C4-2B (cell line): ENCODE data around the gene SIX2.
"Not testable (repeated sequence)": the region's sequence is repeated elsewhere in the genome, so short reads cannot be mapped to it uniquely, and the experiment has no call there.

Experiments
- ZFX ChIP-seq: fragments of 450-650 bp; IDR thresholded peaks from 2 replicates; pipeline ENCODE4 v1.6.1; 2017
- TF ChIP-seq, protein P1 (sequence below): fragments of 450-650 bp; conservative IDR thresholded peaks from 2 replicates; pipeline ENCODE4 v1.5.1; 2017; ENCODE audit warnings: mild to moderate bottlenecking

- TF ChIP-seq, protein P1, sequence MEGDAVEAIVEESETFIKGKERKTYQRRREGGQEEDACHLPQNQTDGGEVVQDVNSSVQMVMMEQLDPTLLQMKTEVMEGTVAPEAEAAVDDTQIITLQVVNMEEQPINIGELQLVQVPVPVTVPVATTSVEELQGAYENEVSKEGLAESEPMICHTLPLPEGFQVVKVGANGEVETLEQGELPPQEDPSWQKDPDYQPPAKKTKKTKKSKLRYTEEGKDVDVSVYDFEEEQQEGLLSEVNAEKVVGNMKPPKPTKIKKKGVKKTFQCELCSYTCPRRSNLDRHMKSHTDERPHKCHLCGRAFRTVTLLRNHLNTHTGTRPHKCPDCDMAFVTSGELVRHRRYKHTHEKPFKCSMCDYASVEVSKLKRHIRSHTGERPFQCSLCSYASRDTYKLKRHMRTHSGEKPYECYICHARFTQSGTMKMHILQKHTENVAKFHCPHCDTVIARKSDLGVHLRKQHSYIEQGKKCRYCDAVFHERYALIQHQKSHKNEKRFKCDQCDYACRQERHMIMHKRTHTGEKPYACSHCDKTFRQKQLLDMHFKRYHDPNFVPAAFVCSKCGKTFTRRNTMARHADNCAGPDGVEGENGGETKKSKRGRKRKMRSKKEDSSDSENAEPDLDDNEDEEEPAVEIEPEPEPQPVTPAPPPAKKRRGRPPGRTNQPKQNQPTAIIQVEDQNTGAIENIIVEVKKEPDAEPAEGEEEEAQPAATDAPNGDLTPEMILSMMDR = not testable (repeated sequence)
- TF ChIP-seq ZFX = not testable (repeated sequence)
Measured at GRCh38 chr2:45039804-45040203, 30.6 kb upstream of the SIX2 start.
